ENCODE measurements around the gene TAOK2.
A peak's percentile ranks its signal among the peaks of the same experiment; 100 is the strongest.

DNA sequence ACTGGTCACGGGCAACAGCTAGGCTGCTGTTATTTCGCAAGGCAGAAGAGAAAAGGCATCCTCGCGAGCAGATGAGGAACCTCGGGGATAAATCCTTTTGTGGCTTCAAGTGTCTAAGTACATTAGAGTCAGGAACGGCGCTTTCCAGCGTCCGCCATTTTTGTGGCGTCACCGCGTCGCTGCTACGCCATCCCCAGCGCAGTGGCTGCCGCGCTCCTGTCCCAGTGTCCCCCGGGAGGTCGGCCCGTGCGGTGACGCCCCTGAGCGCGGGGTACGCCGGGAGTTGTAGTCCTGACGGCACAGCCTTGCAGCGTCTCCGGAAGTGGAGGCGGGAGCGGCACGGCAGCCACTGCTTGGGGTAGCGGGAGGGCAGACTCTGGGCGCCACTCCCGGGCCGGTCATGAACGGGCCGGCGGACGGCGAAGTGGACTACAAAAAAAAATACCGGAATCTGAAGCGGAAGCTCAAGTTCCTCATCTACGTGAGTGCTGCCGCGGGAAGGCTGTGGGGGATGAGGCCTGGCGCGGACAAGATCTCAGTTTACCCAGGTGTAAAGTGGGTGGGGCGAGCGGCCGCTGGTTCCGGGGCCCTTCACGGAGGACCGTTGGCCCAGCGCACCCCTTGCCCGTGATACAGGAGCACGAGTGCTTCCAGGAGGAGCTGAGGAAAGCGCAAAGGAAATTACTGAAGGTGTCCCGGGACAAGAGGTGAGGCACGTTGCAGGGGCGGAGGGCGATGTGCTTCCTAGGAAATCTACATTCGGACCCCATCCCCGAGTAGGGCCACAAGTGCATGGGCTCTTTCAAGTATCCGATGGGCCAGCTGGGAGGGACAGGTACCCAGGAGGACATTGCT is 22.5 kb downstream of the TAOK2 start, which contains the start of gene INO80E:
- TF ChIP-seq CTCF (IDR thresholded peaks at IDR 0.05) (no peak), POLR2A (IDR thresholded peaks at IDR 0.05) (peak; percentile 39 to 45)

Measured in Peyer's patch (tissue), 4 donors.